ENCODE data around the gene RALGPS2.

- no peak for TF ChIP-seq EZH2phosphoT487 (IDR thresholded peaks at IDR 0.05; ENCODE audit: unreplicated experiment)
- no peak for TF ChIP-seq CTCF (conservative IDR thresholded peaks at IDR 0.05; ENCODE audit: low read depth in 2 of 2)
- no peak for TF ChIP-seq POLR2AphosphoS5 (IDR thresholded peaks at IDR 0.05; ENCODE audit: low read depth)
- no peak for TF ChIP-seq EZH2 (IDR thresholded peaks at IDR 0.05; ENCODE audit: low read depth, unreplicated experiment)
- no peak for TF ChIP-seq REST (IDR thresholded peaks at IDR 0.05; ENCODE audit: unreplicated experiment)
- no peak for TF ChIP-seq ZNF331 (CRISPR knock-in tag; IDR thresholded peaks at IDR 0.05; ENCODE audit: low read depth)
- no peak for TF ChIP-seq NANOG (IDR thresholded peaks at IDR 0.05; ENCODE audit: borderline replicate concordance)
- TF ChIP-seq ZNF114 (CRISPR knock-in tag; IDR thresholded peaks at IDR 0.05) = no peak
- no peak for TF ChIP-seq STAT1 (IDR thresholded peaks at IDR 0.05; ENCODE audit: unreplicated experiment)
- TF ChIP-seq CREB1 (CRISPR knock-in tag; IDR thresholded peaks at IDR 0.05; ENCODE audit: low read depth) = no peak
Observed at GRCh38 chr1:178947677-178947981, 222.6 kb downstream of the RALGPS2 start.

All from GM23338 (cell line).